GM21825 (cell line): Measurements from ENCODE around the gene FCGR3A.
"Not testable (repeated sequence)": the region's sequence is repeated elsewhere in the genome, so short reads cannot be mapped to it uniquely, and the experiment has no call there.

Experiments
- ATAC-seq: cut with Tn5 transposase; IDR thresholded peaks from one replicate; pipeline ENCODE4 v1.9.1; 2021; ENCODE audit warnings: mild to moderate bottlenecking, moderate library complexity; ENCODE audit not compliant: unreplicated experiment

The FCGR3A gene

DNA sequence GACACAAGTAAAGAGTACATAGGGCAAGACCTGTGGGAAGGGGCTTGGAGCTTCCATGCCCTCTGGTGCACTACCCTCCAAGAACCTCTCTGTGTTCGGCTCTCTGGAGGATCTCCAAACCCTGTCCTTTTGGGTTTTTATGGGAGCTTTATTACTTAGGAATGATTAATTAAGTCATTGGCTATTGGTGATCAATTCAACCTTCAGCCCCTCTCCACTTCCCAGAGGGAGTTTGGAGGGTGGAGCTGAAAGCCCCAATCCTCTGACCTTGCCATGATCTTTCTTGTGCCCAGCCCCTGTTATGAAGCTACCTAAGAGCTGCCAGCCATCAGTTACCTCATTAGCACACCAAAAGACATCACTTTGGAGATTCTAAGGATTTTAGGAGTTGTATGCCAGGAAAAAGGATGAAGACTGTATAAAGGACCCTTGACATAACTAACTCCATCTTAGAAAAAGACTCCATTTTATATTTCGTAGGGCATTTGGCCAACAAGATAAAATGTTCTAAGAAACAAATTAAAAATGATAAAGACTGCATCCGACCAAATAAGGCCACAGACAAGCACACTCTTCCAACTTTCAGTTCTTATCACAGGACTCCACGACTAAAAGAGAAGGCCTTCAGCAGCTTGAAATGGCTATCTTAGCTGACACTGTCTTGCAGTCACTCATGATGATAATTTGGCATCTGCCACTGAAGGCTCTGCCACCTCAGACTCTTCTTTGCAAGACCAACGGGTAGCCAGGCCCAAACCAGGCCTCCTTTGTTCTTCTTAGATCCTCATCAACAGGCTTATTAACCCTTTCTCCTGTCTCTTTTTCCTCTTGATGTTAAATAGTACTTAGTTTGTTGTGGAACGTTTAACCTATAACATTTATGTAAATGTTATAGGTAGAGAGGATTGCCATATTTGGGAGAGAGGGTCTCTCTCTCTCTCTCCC, 8.2 kb upstream of the FCGR3A start:
- not testable (repeated sequence) for ATAC-seq

DNA sequence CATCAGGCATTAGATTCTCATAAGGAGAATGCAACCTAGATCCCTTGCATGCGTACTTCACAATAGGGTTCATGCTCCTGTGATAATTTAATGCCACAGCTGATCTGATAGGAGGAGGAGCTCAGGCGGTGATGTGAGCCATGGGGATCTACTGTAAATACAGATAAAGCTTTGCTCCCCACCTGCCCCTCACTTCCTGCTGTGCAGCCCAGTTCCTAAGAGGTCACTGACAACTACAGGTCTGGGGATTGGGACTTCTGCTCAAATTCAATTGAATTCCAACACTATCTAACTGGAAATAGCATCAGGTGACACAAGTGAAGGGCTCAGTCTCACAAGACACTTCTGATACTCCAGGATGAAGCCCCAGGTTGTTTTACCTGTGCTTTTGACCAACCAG, 7.4 kb upstream of the FCGR3A start:
- ATAC-seq = not testable (repeated sequence)

DNA sequence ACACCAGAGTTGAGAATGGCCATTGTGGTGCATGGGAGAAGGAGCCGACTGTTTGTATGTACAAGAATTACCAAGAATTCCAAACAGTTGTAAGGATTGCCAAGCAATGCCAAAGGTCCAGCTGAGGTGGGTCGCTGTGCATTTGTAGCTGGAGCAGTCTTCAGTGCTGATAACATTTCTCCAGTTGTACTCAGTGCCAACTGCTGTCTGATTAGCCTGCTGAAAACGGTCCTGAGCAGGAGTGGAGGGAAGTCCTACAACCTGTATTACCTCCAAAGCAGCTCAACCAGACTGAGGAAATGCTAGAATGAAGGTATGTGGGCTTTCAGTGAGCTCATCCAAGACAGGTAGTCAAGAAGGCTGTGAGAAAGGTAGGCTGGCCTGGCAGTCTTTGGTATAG, 6.5 kb upstream of the FCGR3A start:
- ATAC-seq = not testable (repeated sequence)

DNA sequence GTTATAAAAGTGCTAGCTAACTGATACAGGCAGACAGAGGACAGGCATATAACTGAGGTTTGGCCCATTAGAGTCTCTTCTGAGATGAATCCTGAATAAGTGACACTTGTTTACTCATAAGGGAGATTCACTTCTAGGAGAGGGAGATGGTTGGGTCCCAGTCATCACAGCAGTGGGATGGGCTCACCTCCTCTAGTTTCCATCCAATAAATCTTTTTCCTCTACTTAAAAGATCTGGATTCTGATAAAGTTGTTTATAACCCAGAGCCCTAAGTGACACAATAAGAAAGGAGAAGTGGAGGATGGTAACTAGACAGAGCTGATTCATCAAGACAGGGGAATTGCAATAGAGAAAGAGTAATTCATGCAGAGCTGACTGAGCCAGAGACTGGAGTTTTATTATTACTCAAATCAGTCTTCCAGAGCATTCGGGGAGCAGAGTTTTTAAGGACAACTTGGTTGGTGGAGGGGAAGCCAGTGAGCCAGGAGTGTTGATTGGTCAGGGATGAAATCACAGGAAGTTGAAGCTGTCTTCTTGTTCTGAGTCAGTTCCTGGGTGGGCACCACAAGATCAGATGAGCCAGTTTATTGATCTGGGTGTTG, 5.3 kb upstream of the FCGR3A start:
- not testable (repeated sequence) for ATAC-seq

DNA sequence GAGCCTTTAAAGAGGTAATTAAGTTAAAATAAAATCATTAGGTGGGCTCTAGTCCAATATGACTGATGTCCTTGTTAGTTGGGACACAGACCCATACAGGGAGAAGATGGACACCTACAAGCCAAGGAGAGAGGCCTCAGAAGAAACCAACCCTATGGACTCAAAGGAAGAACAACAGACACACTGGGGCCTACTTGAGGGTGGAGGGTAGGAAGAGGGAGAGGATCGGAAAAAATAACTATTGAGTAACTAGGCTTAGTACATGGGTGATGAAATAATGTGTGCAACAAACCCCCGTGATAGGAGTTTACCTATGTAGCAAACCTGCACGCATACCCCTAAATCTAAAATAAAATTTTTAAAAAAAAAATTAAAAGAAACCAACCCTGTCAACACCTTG, 4.7 kb upstream of the FCGR3A start:
- not testable (repeated sequence) for ATAC-seq

DNA sequence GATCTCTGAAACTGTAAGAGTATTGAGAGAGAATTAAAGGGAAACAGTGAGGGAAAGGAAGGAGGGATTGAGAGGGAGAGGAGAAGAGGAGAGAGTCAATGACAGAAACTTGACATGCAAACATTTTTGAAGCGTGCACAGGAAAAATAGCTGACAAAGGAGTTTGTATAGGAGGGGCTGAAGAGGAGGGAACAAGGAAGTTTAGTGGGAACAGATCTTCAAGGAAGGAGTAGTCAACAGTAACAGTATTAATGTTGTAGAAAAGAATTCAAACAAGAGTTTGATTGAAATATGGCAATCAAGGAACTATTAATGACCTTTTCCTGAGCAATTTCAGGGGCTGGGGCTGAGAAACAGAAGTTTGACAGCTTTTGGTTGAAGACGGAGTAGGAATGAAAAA, 4.0 kb upstream of the FCGR3A start:
- ATAC-seq = not testable (repeated sequence)

DNA sequence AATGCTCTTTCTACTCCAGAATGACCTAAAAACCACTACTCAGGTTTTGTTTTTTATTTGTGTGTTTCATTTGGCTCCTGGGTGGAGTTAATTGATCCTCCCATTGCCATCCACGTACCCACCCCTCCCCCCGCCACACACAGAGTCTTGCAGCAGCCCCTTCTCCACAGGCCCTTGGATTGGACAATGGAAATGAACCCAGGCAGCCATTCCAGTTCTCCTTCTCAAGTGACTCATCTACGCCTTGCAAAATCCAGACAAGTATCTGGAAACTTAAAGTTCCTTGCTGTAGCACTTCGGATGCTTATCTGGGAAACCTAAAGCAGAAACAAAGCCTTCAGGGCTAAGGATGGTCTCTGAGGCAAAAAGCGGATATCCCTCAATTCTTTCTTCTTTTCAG, 1.3 kb upstream of the FCGR3A start:
- ATAC-seq = not testable (repeated sequence)

DNA sequence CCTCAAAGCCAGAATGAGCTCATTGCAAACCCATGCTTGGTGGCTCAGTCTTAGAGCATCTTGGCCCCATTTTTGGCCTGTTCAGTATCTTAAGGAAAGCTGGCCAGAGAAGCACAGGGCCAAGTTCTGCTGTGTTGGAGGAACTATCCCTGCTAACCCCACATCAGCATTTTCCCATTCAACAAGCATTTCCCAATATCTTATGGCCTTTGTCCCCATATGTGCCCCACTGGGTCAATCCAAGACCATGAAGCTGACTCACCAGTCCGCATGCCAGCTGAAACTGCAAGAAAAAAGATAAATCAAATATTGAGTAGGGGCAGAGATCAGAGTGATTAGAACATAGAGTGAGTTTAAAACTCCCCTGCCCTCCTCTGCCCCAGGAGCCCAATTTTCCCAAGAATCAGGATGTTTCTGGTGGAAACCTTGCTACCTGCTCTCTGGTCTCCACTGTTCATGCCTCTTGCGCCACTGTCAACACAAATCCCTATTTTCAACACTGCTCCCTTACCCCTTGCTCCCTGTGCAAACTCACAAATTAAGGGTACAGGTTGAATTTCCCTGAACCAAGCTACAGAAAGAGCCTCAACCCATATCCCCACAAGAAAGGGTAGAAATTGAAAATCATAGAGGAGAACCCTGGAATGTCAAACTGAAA, 740 bp downstream of the FCGR3A start:
- not testable (repeated sequence) for ATAC-seq

DNA sequence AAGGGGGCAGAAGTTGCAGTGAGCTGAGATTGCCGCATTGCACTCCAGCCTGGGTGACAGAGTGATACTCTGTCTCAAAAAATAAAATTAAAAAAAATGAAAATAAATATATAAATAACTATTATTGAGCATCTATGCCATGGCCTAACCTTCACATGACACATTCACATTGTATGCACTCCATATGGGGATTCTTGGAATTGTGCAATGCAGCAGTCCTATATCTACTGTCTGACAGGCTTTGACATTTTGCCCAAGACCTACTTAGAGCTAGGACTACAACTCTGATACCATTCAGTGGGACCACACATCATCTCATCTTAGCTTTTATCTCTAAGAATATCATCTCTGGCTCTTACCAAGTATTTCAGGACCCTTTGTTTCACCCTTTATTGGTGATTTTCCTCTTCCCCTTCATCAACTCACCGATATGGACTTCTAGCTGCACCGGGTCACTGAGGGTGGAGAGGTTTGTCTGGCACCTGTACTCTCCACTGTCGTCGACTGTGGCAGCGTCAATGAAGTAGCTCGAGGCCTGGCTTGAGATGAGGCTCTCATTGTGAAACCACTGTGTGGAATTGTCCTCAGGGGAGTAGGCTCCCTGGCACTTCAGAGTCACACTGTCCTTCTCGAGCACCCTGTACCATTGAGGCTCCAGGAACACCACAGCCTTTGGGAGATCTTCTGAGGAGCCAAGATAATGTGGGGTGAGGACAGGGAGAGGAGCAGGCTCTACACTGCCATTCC, 1.4 kb downstream of the FCGR3A start:
- ATAC-seq = not testable (repeated sequence)

DNA sequence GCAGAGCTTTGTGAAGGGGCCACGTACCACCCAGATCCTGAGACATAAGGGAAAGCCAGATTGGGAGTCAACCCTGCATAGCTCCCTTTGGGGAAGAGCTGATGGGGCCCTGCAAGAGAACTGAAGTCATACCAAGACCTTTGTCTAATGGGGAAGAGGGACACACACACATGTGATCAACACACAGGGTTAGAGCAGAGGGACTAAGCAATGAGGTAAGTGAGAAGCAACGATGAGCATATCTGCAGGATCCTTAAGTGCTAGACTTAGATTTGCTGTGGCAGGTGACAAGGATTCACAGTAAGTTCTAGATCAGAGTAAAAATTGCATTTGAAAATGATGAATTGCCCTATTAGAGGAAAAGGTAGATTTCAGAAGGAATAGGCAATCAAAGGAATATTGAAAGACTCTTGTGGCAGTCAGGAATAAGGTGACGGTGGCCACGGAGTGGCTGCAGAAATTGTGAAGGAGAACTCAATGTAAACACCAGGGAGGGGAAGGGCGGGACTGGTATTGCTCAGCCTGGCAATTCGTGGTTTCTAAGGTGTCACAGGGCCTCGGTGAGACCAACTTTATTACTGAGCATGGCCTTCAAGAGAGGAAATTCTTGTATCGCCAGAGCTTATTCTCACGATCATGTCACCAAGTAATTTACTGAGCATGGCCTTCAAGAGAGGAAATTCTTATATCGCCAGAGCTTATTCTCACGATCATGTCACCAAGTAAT, 4.5 kb downstream of the FCGR3A start:
- ATAC-seq = not testable (repeated sequence)

DNA sequence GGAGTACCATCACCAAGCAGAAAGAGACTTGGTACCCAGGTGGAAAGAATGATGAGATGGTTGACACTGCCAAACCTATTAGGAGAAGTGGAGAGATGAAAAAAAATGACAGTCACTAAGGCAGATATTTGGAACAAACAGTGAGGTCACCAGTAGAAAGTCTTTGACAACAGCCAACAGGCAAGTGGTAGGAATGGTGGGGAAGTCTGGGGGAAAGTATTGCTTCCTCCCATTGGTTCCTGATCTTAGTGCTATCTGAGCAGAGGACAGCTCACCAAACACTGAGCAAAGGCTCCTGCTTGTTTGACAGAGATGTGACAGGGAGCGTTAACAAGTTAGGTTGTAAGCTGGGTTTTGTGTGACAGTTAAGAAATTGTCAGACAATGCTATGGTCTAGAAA, 6.5 kb downstream of the FCGR3A start:
- not testable (repeated sequence) for ATAC-seq

DNA sequence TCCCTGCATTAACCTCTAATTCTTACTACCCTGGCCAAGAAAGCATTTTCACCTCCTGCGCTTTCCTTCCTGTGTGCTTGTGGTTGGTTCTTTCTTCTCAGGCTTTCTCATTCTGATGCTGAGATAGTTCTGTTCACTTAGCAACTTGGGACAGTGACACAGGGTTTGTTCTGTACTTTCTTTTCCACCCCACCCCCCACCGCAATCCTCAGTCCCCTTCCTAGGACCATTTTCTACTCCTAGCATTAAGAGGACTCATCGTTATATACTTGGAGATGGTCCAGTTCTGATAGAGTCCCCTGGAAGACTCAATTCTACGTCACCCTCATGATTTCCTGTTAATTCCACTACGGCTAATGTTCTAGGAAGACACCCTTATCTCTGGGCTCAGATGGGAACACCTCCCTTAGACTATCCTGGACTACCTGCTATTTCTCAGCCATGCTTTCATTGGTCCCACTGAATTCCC, 7.5 kb downstream of the FCGR3A start:
- ATAC-seq = peak; percentile 71

DNA sequence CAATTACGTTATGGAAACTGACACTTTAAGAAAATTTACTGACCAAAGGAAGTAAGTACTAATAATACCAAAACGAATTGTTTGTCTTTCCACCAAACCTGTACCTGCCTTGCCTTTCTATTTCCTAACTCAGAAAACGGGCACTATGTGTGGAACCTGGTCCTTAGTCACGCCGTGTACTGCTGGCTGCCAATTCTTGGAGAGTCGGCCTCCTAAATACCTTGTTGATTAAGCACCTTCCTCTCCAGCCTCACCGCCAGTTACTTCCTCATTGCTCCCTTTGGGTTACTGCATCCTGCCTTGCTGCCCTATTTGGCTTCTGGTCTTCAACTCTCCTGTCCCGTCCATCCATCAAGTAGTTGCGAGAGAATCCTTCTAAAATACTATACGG, 9.1 kb downstream of the FCGR3A start:
- peak; percentile 16 for ATAC-seq

DNA sequence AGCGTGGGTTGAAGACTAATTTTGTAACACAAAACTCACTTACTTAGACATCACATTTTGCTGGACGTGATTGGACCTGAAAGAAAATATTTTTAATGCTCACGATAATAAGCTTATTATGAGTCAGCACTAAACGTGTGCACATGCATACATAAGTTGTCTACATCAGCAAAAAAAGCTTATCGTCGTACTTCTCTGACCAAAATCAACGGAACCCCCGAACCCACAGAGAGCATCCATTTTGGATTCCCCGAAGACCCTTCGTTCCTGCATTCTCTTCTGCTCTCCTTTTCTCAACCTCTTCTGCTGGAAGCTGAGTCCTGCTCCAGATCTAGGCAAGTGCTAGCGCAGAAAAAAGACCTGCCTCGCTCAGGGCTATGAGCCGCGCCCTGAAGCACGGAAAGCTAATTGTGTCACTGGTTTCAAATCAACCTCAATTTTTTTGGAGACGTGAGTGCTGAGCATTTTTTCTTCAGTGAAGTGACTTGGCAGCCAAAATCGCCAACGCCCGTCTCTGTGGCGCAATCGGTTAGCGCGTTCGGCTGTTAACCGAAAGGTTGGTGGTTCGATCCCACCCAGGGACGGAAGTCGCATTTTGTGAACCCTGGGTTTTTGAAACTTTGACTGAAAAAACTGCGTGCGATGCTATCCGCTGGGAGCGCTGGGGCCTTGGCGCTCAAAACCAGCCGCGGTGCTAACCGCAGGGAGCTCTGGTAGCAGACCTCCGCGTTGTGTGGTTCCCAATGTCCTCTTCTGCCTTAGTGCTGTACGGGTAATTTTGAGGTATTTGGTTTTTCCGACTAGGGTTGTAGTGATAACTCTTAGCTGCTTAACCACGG, 9.7 kb downstream of the FCGR3A start:
- peak; percentile 46 for ATAC-seq

DNA sequence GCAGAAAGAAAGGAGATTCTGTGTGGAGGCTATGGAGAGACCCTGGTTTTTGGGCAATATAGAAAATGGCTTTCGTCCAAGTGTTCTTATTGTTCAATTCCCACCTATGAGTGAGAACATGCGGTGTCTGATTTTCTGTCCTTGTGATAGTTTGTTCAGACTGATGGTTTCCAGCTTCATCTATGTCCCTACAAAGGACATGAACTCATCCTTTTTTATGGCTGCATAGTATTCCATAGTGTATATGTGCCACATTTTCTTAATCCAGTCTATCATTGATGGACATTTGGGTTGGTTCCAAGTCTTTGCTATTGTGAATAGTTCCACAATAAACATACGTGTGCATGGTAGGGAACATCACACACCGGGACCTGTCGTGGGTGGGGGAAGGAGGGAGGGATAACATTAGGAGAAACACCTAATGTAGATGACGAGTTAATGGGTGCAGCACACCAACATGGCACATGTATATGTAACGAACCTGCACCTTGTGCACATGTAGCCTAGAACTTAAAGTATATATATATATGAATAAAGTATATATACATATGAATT, 10.6 kb downstream of the FCGR3A start:
- ATAC-seq = not testable (repeated sequence)

DNA sequence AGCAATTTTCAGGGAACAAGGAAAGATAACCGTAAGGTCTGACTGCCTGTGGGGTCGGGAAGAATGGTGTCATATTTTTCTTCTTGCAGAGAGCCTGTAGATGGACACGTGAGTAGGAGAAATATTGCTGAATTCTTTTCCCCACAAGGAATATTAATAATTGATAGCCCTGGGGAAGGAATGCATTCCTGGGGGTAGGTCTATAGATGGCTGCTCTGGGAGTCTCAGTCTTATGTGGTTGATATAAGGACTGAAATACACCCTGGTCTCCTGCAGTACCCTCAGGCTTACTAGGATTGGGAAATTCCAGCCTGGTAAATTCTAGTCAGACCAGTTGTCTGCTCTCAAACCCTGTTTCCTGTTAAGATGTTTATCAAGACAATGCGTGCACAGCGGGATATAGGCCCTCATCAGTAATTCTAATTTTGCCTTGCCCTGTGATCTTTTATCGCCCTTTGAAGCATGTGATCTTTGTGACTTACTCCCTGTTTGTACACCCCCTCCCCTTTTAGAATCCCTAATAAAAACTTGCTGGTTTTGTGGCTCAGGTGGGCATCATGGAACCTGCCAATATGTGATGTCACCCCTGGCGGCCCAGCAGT, 12.4 kb downstream of the FCGR3A start:
- ATAC-seq = not testable (repeated sequence)

DNA sequence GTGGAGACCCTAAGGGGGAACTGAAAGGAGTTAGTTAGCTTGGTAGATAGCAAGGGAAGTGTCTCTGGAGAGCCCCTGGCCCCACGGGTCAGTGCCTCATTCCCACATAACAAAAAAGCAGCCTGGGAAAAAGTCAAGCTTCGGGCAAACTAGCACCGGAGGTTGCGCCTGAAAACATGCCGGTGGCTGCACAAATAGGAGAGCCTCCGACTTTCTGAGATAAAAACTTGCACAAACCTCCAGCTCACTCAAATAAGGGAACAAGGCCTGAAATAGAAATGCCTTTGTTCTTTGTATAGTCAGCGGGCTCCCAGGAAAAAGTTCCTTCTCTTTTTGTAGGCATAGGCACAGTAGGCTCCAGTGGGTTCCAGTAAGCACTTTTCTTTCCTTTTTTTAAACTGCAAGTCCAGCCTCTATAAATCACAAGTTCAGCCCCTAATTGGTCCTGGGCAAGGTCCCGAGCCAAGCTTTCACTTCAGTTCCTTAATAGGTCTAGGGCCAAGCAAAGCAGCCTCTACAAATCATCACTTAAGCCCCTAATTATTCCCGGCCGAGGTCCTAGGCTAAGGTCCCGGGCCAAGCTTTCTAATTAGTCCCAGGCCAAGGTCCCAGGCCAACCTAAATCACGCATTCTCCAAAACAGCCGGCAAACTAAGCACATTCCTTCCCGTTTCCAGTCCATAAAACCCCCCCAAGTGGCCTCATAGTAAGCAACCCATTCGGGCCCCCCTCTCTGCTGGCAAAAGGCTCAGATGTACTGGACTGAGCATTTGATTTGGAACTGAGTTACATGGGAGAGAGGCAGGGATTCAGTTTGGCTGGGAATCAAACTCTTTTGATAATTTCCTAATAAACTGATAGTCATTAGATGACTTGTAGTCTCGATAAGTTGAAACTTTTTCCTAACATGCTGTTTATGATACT, 16.7 kb downstream of the FCGR3A start:
- not testable (repeated sequence) for ATAC-seq
